ENCODE results near the gene TPPP3.

DNA sequence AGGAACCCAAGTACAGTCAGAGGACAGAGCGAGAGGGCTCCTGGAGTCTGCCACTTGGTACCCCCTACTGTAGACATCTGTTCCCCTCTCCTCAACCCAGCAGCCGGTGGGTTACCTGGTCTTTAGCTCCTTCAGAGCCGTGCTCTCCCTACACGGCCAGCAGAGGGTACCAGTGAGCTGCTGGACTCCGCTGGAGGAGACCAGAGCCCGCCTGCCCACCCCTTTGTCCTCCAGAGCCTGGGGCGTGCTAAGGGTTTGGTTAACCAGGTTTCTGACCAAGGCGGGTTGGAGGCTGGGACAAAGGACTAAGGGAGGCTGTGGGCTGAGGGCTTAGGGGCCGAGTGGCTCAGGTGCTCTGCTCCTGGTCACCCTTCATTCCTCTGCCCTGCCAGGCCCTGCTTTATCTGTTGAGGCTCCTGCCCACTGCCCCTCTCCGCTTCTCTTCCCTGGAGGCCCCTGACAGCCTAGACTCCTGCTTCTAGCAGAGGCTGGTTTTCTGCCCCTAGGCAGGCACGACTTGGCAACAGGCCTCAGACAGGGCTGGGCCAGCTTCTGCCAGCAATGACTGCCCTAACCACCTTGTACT, 34.9 kb upstream of the TPPP3 start:
- TF ChIP-seq SP1 (IDR thresholded peaks at IDR 0.05) (no peak), BHLHE40 (IDR thresholded peaks at IDR 0.05; ENCODE audit: borderline replicate concordance) (no peak), TARDBP (IDR thresholded peaks at IDR 0.05) (no peak), FOXM1 (IDR thresholded peaks at IDR 0.05; ENCODE audit: borderline replicate concordance) (no peak), ZNF384 (IDR thresholded peaks at IDR 0.05) (no peak), ARNT (IDR thresholded peaks at IDR 0.05) (no peak), FOXK2 (IDR thresholded peaks at IDR 0.05) (no peak), FOXA1 (IDR thresholded peaks at IDR 0.05) (no peak), ELF4 (IDR thresholded peaks at IDR 0.05) (no peak), LEF1 (IDR thresholded peaks at IDR 0.05; ENCODE audit: borderline replicate concordance) (no peak), NFRKB (IDR thresholded peaks at IDR 0.05) (no peak)

Data from HEK293T (cell line).